HG03460 (cell line): ENCODE measurements around the gene USP19.

Experiments
- ATAC-seq: cut with Tn5 transposase; IDR thresholded peaks from one replicate; pipeline ENCODE4 v1.9.1; 2021; ENCODE audit not compliant: unreplicated experiment

Gene USP19

GRCh38 chr3:49120438-49121131 is at the start of gene USP19:
USP19 (minus strand) TSS chr3:49120823; CDS start chr3:49119145, 1,678 bp downstream.
- peak; percentile 81 for ATAC-seq

GRCh38 chr3:49166752-49167556 is 46.3 kb upstream of the USP19 start:
- ATAC-seq: no peak

GRCh38 chr3:49165771-49166751 is 45.4 kb upstream of the USP19 start, which contains the start of gene CCDC71:
CCDC71 (minus strand) TSS chr3:49166331; CDS start chr3:49164208, 2,123 bp downstream.
- ATAC-seq: no peak

- no peak for ATAC-seq
These were observed 44.5 kb upstream of the USP19 start for GRCh38 chr3:49164983-49165720.

GRCh38 chr3:49163609-49164008 is 43.0 kb upstream of the USP19 start:
- no peak for ATAC-seq

- ATAC-seq: no peak
These were observed 42.3 kb upstream of the USP19 start for GRCh38 chr3:49162751-49163419.

GRCh38 chr3:49161808-49162530 is 41.3 kb upstream of the USP19 start:
- no peak for ATAC-seq

GRCh38 chr3:49161197-49161596 is 40.6 kb upstream of the USP19 start:
- ATAC-seq: no peak

- no peak for ATAC-seq
These were observed 38.2 kb upstream of the USP19 start for GRCh38 chr3:49158792-49159191.

GRCh38 chr3:49158103-49158709 is 37.6 kb upstream of the USP19 start:
- no peak for ATAC-seq

- no peak for ATAC-seq
These were observed 36.7 kb upstream of the USP19 start for GRCh38 chr3:49157289-49157688.

GRCh38 chr3:49153349-49153912 is 32.8 kb upstream of the USP19 start:
- no peak for ATAC-seq

- ATAC-seq: no peak
These were observed 31.0 kb upstream of the USP19 start for GRCh38 chr3:49151610-49152009.

- ATAC-seq: no peak
These were observed 27.5 kb upstream of the USP19 start for GRCh38 chr3:49148159-49148558.

- ATAC-seq: no peak
These were observed 19.5 kb upstream of the USP19 start for GRCh38 chr3:49140080-49140479.

- ATAC-seq: no peak
These were observed 14.9 kb upstream of the USP19 start for GRCh38 chr3:49135499-49135898.

GRCh38 chr3:49134471-49135265 is 14.0 kb upstream of the USP19 start:
- ATAC-seq: no peak
